ENCODE results near the gene KRTAP23-1.

Gene KRTAP23-1

GRCh38 chr21:30348506-30348905 is at the start of gene KRTAP23-1:
KRTAP23-1 (minus strand) TSS chr21:30348606; CDS start chr21:30348606, 0 bp downstream.
- no peak for FAIRE-seq

- no peak for FAIRE-seq
Observed at GRCh38 chr21:30395731-30396130, 47.3 kb upstream of the KRTAP23-1 start, which contains the start of gene KRTAP13-1. KRTAP13-1 (plus strand) TSS chr21:30396031; CDS start chr21:30396087, 56 bp downstream.

- no peak for FAIRE-seq
Observed at GRCh38 chr21:30391492-30392025, 43.2 kb upstream of the KRTAP23-1 start.

- FAIRE-seq = no peak
Observed at GRCh38 chr21:30382201-30382600, 33.8 kb upstream of the KRTAP23-1 start.

- FAIRE-seq = no peak
Observed at GRCh38 chr21:30372139-30372770, 23.8 kb upstream of the KRTAP23-1 start, which contains the start of gene KRTAP13-2. KRTAP13-2 (minus strand) TSS chr21:30372271; CDS start chr21:30372213, 58 bp downstream.

- FAIRE-seq = no peak
Observed at GRCh38 chr21:30355906-30356305, 7.5 kb upstream of the KRTAP23-1 start.

GRCh38 chr21:30354308-30355005 is 6.1 kb upstream of the KRTAP23-1 start:
- no peak for FAIRE-seq

GRCh38 chr21:30351534-30351933 is 3.1 kb upstream of the KRTAP23-1 start:
- no peak for FAIRE-seq

- FAIRE-seq = no peak
Observed at GRCh38 chr21:30349572-30349971, 1.2 kb upstream of the KRTAP23-1 start.

- FAIRE-seq = no peak
Observed at GRCh38 chr21:30345014-30345413, 3.4 kb downstream of the KRTAP23-1 start.

- FAIRE-seq = no peak
Observed at GRCh38 chr21:30340714-30341573, 7.5 kb downstream of the KRTAP23-1 start.

GRCh38 chr21:30338717-30339116 is 9.7 kb downstream of the KRTAP23-1 start:
- FAIRE-seq = no peak

GRCh38 chr21:30337772-30338171 is 10.6 kb downstream of the KRTAP23-1 start:
- no peak for FAIRE-seq

GRCh38 chr21:30337276-30337744 is 11.1 kb downstream of the KRTAP23-1 start, which contains the start of gene KRTAP27-1:
KRTAP27-1 (minus strand) TSS chr21:30337694; CDS start chr21:30337668, 26 bp downstream.
- FAIRE-seq = no peak

- no peak for FAIRE-seq
Observed at GRCh38 chr21:30336596-30336995, 11.8 kb downstream of the KRTAP23-1 start.

- FAIRE-seq = no peak
Observed at GRCh38 chr21:30333736-30334135, 14.7 kb downstream of the KRTAP23-1 start.

- no peak for FAIRE-seq
Observed at GRCh38 chr21:30332681-30333080, 15.7 kb downstream of the KRTAP23-1 start.

GRCh38 chr21:30329203-30329875 is 19.1 kb downstream of the KRTAP23-1 start:
- FAIRE-seq = no peak

- no peak for FAIRE-seq
Observed at GRCh38 chr21:30326390-30326789, 22.0 kb downstream of the KRTAP23-1 start.

GRCh38 chr21:30320215-30320614 is 28.2 kb downstream of the KRTAP23-1 start, which contains the start of gene KRTAP26-1:
KRTAP26-1 (minus strand) TSS chr21:30320315; CDS start chr21:30320035, 280 bp downstream.
- no peak for FAIRE-seq

GRCh38 chr21:30315701-30316100 is 32.7 kb downstream of the KRTAP23-1 start:
- no peak for FAIRE-seq

- no peak for FAIRE-seq
Observed at GRCh38 chr21:30306884-30307283, 41.5 kb downstream of the KRTAP23-1 start.
